ENCODE data around the gene FABP7. TPM values are rescaled to one million over a fixed set of nuclear protein-coding genes. Genes with fewer than 3 reads are reported as not detected.

FABP7 gene
- total and polyA plus RNA-seq, 2 of the 13 experiments (the other 11 are each of a cell fraction or from before 2014, with no cell fraction given) = not detected

- TF ChIP-seq NR2F6 (IDR thresholded peaks at IDR 0.05) = no peak; the same call in 1 of the 2 replicates
- peak; percentile 66 for TF ChIP-seq NR2F6 (CRISPR knock-in tag; IDR thresholded peaks at IDR 0.05)
- TF ChIP-seq TEAD3 (CRISPR knock-in tag; optimal IDR thresholded peaks at IDR 0.05; ENCODE audit: borderline replicate concordance) = peak; percentile 100
- TF ChIP-seq ZNF672 (CRISPR knock-in tag; IDR thresholded peaks at IDR 0.05) = peak; percentile 69; the same call in 1 of the 2 replicates
- peak; percentile 94 for TF ChIP-seq MXD3 (CRISPR knock-in tag; IDR thresholded peaks at IDR 0.05)
- 0 out of 2 replicates have a peak, but pooled peaks have one; percentile 7 for TF ChIP-seq GATA4 (IDR thresholded peaks at IDR 0.05; ENCODE audit: borderline replicate concordance, low read depth)
- TF ChIP-seq SNAPC2 (CRISPR knock-in tag; IDR thresholded peaks at IDR 0.05) = peak; percentile 94
- TF ChIP-seq PAF1 (CRISPR knock-in tag; IDR thresholded peaks at IDR 0.05) = no peak
- TF ChIP-seq ZFP1 (CRISPR knock-in tag; IDR thresholded peaks at IDR 0.05) = peak; percentile 23; the same call in 1 of the 2 replicates
- peak; percentile 89 for TF ChIP-seq SKIL (CRISPR knock-in tag; IDR thresholded peaks at IDR 0.05; ENCODE audit: borderline replicate concordance)
- TF ChIP-seq, protein P1, sequence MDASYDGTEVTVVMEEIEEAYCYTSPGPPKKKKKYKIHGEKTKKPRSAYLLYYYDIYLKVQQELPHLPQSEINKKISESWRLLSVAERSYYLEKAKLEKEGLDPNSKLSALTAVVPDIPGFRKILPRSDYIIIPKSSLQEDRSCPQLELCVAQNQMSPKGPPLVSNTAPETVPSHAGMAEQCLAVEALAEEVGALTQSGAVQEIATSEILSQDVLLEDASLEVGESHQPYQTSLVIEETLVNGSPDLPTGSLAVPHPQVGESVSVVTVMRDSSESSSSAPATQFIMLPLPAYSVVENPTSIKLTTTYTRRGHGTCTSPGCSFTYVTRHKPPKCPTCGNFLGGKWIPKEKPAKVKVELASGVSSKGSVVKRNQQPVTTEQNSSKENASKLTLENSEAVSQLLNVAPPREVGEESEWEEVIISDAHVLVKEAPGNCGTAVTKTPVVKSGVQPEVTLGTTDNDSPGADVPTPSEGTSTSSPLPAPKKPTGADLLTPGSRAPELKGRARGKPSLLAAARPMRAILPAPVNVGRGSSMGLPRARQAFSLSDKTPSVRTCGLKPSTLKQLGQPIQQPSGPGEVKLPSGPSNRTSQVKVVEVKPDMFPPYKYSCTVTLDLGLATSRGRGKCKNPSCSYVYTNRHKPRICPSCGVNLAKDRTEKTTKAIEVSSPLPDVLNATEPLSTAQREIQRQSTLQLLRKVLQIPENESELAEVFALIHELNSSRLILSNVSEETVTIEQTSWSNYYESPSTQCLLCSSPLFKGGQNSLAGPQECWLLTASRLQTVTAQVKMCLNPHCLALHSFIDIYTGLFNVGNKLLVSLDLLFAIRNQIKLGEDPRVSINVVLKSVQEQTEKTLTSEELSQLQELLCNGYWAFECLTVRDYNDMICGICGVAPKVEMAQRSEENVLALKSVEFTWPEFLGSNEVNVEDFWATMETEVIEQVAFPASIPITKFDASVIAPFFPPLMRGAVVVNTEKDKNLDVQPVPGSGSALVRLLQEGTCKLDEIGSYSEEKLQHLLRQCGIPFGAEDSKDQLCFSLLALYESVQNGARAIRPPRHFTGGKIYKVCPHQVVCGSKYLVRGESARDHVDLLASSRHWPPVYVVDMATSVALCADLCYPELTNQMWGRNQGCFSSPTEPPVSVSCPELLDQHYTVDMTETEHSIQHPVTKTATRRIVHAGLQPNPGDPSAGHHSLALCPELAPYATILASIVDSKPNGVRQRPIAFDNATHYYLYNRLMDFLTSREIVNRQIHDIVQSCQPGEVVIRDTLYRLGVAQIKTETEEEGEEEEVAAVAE (CRISPR knock-in tag; IDR thresholded peaks at IDR 0.05; ENCODE audit: borderline replicate concordance) = 0 out of 2 replicates have a peak, but pooled peaks have one; percentile 34
- TF ChIP-seq ZNF556 (CRISPR knock-in tag; IDR thresholded peaks at IDR 0.05; ENCODE audit: borderline replicate concordance) = peak; percentile 97; the same call in 1 of the 2 replicates
- peak; percentile 91 for TF ChIP-seq ZNF232 (CRISPR knock-in tag; IDR thresholded peaks at IDR 0.05; ENCODE audit: borderline replicate concordance)
- 0 out of 2 replicates have a peak, but pooled peaks have one; percentile 11 for TF ChIP-seq CREM (IDR thresholded peaks at IDR 0.05)
- 0 out of 2 replicates have a peak, but pooled peaks have one; percentile 8 for TF ChIP-seq CREM (CRISPR knock-in tag; IDR thresholded peaks at IDR 0.05)
- TF ChIP-seq ZBTB20 (CRISPR knock-in tag; IDR thresholded peaks at IDR 0.05; ENCODE audit: borderline replicate concordance, low read depth) = peak; percentile 33; the same call in 1 of the 2 replicates
- TF ChIP-seq ZFP37 (CRISPR knock-in tag; IDR thresholded peaks at IDR 0.05; ENCODE audit: borderline replicate concordance) = peak; percentile 51; the same call in 1 of the 2 replicates
- TF ChIP-seq BORCS8-MEF2B (CRISPR knock-in tag; IDR thresholded peaks at IDR 0.05) = peak; percentile 93
- no peak for TF ChIP-seq ZNF382 (CRISPR knock-in tag; IDR thresholded peaks at IDR 0.05; ENCODE audit: borderline replicate concordance)
- TF ChIP-seq, protein P2, sequence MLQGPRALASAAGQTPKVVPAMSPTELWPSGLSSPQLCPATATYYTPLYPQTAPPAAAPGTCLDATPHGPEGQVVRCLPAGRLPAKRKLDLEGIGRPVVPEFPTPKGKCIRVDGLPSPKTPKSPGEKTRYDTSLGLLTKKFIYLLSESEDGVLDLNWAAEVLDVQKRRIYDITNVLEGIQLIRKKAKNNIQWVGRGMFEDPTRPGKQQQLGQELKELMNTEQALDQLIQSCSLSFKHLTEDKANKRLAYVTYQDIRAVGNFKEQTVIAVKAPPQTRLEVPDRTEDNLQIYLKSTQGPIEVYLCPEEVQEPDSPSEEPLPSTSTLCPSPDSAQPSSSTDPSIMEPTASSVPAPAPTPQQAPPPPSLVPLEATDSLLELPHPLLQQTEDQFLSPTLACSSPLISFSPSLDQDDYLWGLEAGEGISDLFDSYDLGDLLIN (CRISPR knock-in tag; IDR thresholded peaks at IDR 0.05; ENCODE audit: borderline replicate concordance) = peak; percentile 14; the same call in 1 of the 2 replicates
- TF ChIP-seq ZNF260 (CRISPR knock-in tag; IDR thresholded peaks at IDR 0.05; ENCODE audit: borderline replicate concordance, low read depth) = no peak
- TF ChIP-seq ZNF629 (CRISPR knock-in tag; conservative IDR thresholded peaks at IDR 0.05) = peak; percentile 44
These were observed 9.9 kb downstream of the FABP7 start, which contains the start of gene SMPDL3A (continued) for GRCh38 chr6:122789182-122790027.
